ENCODE results near the gene INSIG2.

- TF ChIP-seq EZH2 (IDR thresholded peaks at IDR 0.05; ENCODE audit: low read depth, unreplicated experiment) (no peak), POLR2AphosphoS5 (IDR thresholded peaks at IDR 0.05; ENCODE audit: low read depth) (no peak), EZH2phosphoT487 (IDR thresholded peaks at IDR 0.05; ENCODE audit: unreplicated experiment) (no peak), REST (IDR thresholded peaks at IDR 0.05; ENCODE audit: unreplicated experiment) (no peak), ZNF114 (CRISPR knock-in tag; IDR thresholded peaks at IDR 0.05) (no peak), CREB1 (CRISPR knock-in tag; IDR thresholded peaks at IDR 0.05; ENCODE audit: low read depth) (no peak), ZNF331 (CRISPR knock-in tag; IDR thresholded peaks at IDR 0.05; ENCODE audit: low read depth) (no peak)
- TF ChIP-seq, protein P1, sequence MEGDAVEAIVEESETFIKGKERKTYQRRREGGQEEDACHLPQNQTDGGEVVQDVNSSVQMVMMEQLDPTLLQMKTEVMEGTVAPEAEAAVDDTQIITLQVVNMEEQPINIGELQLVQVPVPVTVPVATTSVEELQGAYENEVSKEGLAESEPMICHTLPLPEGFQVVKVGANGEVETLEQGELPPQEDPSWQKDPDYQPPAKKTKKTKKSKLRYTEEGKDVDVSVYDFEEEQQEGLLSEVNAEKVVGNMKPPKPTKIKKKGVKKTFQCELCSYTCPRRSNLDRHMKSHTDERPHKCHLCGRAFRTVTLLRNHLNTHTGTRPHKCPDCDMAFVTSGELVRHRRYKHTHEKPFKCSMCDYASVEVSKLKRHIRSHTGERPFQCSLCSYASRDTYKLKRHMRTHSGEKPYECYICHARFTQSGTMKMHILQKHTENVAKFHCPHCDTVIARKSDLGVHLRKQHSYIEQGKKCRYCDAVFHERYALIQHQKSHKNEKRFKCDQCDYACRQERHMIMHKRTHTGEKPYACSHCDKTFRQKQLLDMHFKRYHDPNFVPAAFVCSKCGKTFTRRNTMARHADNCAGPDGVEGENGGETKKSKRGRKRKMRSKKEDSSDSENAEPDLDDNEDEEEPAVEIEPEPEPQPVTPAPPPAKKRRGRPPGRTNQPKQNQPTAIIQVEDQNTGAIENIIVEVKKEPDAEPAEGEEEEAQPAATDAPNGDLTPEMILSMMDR (conservative IDR thresholded peaks at IDR 0.05; ENCODE audit: low read depth in 2 of 2), result no peak
- TF ChIP-seq, protein P2, sequence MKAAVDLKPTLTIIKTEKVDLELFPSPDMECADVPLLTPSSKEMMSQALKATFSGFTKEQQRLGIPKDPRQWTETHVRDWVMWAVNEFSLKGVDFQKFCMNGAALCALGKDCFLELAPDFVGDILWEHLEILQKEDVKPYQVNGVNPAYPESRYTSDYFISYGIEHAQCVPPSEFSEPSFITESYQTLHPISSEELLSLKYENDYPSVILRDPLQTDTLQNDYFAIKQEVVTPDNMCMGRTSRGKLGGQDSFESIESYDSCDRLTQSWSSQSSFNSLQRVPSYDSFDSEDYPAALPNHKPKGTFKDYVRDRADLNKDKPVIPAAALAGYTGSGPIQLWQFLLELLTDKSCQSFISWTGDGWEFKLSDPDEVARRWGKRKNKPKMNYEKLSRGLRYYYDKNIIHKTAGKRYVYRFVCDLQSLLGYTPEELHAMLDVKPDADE (IDR thresholded peaks at IDR 0.05), result no peak
Observed at GRCh38 chr2:118121101-118121500, 32.8 kb downstream of the INSIG2 start.

Data from GM23338 (cell line).